ENCODE data around the gene PLCG2.
A peak's percentile ranks its signal among the peaks of the same experiment; 100 is the strongest.

Gene PLCG2

DNA sequence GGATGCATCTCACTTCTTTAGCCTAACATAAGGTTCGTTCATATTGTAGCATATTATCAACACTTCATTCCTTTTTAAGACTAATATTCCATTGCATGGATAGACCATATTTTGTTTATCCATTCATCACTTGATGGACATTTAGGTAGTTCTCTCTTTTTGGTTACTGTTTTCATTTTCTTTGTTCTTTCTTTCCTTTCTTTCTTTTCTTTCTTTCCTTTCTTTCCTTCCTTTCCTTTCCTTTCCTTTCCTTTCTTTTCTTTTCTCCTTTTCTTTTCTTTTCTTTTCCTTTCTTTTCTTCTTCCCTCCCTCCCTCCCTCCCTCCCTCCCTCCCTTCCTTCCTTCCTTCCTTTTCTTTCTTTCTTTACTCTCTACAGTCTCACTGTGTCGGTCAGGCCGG, 24.2 kb downstream of the PLCG2 start:
- Histone ChIP-seq H3K27ac (ENCODE audit: low read length) (peak overlapping the region; percentile 86; the same call in 1 of the 2 replicates), H3K4me3 (ENCODE audit: low read length) (no peak overlapping the region), H3K4me2 (ENCODE audit: low read length) (no peak overlapping the region), H3K79me2 (ENCODE audit: low read length) (peaks cover 89% of the 10 kb centered on the region), H3K36me3 (replicated peaks; ENCODE audit: low read depth, low read length) (peaks cover 59% of the 10 kb centered on the region), H3K9me3 (ENCODE audit: insufficient read depth, low read length) (peaks cover 6% of the 10 kb centered on the region; the same call in 1 of the 2 replicates), H4K20me1 (ENCODE audit: insufficient read depth, low read length) (peaks cover 30% of the 10 kb centered on the region), H3K9ac (ENCODE audit: low read length) (no peak overlapping the region), H2AFZ (ENCODE audit: low read depth, low read length) (no peak overlapping the region), H3K4me1 (ENCODE audit: low read length) (peaks cover 70% of the 10 kb centered on the region), H3K27me3 (ENCODE audit: low read depth, low read length) (no peaks in the 10 kb centered on the region)
- TF ChIP-seq CTCF (IDR thresholded peaks at IDR 0.05; ENCODE audit: low read depth, low read length) (no peak), EZH2phosphoT487 (IDR thresholded peaks at IDR 0.05; ENCODE audit: low read depth) (no peak)

DNA sequence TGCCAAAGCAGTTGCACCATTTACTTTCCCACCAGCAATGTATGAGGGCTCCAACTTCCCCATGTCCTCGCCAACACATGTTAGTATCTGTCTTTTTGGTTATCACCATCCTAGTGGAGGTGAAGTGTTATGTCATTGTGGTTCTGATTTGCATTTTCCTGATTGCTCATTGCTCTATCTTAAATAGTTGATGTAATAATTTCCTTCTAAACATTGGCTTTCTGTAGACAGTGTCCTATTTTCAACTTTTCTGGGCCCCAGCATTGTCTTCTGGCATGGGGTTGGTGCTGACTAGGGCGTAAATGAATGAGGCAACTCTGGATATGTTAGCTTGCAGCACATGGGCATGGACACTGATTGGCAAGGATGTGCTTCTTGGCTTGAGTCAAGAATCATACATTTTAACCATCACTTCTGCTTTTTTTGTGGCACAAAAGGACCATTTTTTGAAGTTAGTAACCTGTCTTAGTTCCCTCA, 25.1 kb downstream of the PLCG2 start:
- Histone ChIP-seq H3K27me3 (ENCODE audit: low read depth, low read length) (no peaks in the 10 kb centered on the region), H3K9ac (ENCODE audit: low read length) (no peak overlapping the region), H3K9me3 (ENCODE audit: insufficient read depth, low read length) (peaks cover 6% of the 10 kb centered on the region; the same call in 1 of the 2 replicates), H2AFZ (ENCODE audit: low read depth, low read length) (no peak overlapping the region), H4K20me1 (ENCODE audit: insufficient read depth, low read length) (peaks cover 35% of the 10 kb centered on the region), H3K4me2 (ENCODE audit: low read length) (peak overlapping the region; percentile 70), H3K36me3 (replicated peaks; ENCODE audit: low read depth, low read length) (peaks cover 59% of the 10 kb centered on the region), H3K4me1 (ENCODE audit: low read length) (peaks cover 70% of the 10 kb centered on the region), H3K27ac (ENCODE audit: low read length) (peak overlapping the region; percentile 86), H3K79me2 (ENCODE audit: low read length) (peaks cover 96% of the 10 kb centered on the region), H3K4me3 (ENCODE audit: low read length) (peak overlapping the region; percentile 11; the same call in 1 of the 2 replicates)
- TF ChIP-seq EZH2phosphoT487 (IDR thresholded peaks at IDR 0.05; ENCODE audit: low read depth) (no peak), CTCF (IDR thresholded peaks at IDR 0.05; ENCODE audit: low read depth, low read length) (no peak)

- peaks cover 49% of the 10 kb centered on the region for H3K36me3 ChIP-seq (replicated peaks; ENCODE audit: low read depth, low read length)
- H3K9me3 ChIP-seq (ENCODE audit: insufficient read depth, low read length) = peaks cover 6% of the 10 kb centered on the region; the same call in 1 of the 2 replicates
- H4K20me1 ChIP-seq (ENCODE audit: insufficient read depth, low read length) = peaks cover 57% of the 10 kb centered on the region
- peaks cover 96% of the 10 kb centered on the region for H3K79me2 ChIP-seq (ENCODE audit: low read length)
- H3K4me1 ChIP-seq (ENCODE audit: low read length) = peaks cover 79% of the 10 kb centered on the region
- no peaks in the 10 kb centered on the region for H3K27me3 ChIP-seq (ENCODE audit: low read depth, low read length)
- H3K9ac ChIP-seq (ENCODE audit: low read length) = no peak overlapping the region
- H3K4me2 ChIP-seq (ENCODE audit: low read length) = no peak overlapping the region
- no peak overlapping the region for H3K27ac ChIP-seq (ENCODE audit: low read length)
- no peak for TF ChIP-seq EZH2phosphoT487 (IDR thresholded peaks at IDR 0.05; ENCODE audit: low read depth)
- no peak for TF ChIP-seq CTCF (IDR thresholded peaks at IDR 0.05; ENCODE audit: low read depth, low read length)
- H3K4me3 ChIP-seq (ENCODE audit: low read length) = no peak overlapping the region
- H2AFZ ChIP-seq (ENCODE audit: low read depth, low read length) = no peak overlapping the region
Measured at GRCh38 chr16:81806696-81807095, 27.6 kb downstream of the PLCG2 start.

DNA sequence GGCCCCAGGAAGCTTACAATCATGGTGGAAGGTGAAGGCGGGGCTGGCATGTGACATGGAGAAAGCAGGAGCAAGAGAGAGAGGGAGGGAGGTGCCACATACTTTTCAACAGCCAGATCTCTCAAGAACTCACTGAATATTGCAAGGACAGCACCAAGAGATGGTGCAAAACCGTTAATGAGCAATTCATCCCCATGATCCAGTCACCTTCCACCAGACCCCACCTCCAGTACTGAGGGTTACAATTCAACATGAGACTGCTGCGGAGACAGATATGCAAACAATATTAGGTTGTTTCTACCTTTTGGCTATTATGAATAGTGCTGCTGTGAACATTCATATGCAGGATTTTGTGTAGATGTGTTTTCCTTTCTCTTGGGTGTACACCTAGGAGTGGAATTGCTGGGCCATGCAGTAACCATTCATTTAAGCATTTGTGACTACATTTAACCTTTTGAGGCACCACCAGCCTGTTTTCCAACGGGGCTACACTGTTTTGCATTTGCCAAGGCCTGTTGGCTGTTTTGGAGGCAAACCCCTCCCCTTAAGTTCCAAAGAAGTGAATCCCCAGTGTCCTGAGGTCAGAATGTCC, 28.8 kb downstream of the PLCG2 start:
- Histone ChIP-seq H3K79me2 (ENCODE audit: low read length) (peaks cover 90% of the 10 kb centered on the region), H3K27me3 (ENCODE audit: low read depth, low read length) (no peaks in the 10 kb centered on the region), H4K20me1 (ENCODE audit: insufficient read depth, low read length) (peaks cover 57% of the 10 kb centered on the region), H3K27ac (ENCODE audit: low read length) (peak overlapping the region; percentile 89), H3K4me1 (ENCODE audit: low read length) (peaks cover 79% of the 10 kb centered on the region), H3K4me3 (ENCODE audit: low read length) (no peak overlapping the region), H3K36me3 (replicated peaks; ENCODE audit: low read depth, low read length) (peaks cover 43% of the 10 kb centered on the region), H2AFZ (ENCODE audit: low read depth, low read length) (no peak overlapping the region), H3K9me3 (ENCODE audit: insufficient read depth, low read length) (peaks cover 6% of the 10 kb centered on the region; the same call in 1 of the 2 replicates), H3K4me2 (ENCODE audit: low read length) (peak overlapping the region; percentile 1; the same call in 1 of the 2 replicates), H3K9ac (ENCODE audit: low read length) (no peak overlapping the region)
- no peak for TF ChIP-seq EZH2phosphoT487 (IDR thresholded peaks at IDR 0.05; ENCODE audit: low read depth)

Data from OCI-LY3 (cell line).